Muscle of leg (tissue), 11 donors: ENCODE data around the gene ZNF10. TPM values are rescaled to one million over a fixed set of nuclear protein-coding genes. Genes with fewer than 3 reads are reported as not detected.

ENCODE experiments used
- DNase-seq: peaks from one replicate; pipeline ENCODE4 v3.0.0; 2013
- H3K27ac ChIP-seq: one replicate; pipeline ENCODE4 v1.5.1; 2013; ENCODE audit warnings: mild to moderate bottlenecking, low read length, control low read depth
- H3K27me3 ChIP-seq: one replicate; pipeline ENCODE4 v1.6.1; 2013; ENCODE audit warnings: low read length; ENCODE audit not compliant: control insufficient read depth, insufficient read depth
- H3K36me3 ChIP-seq: one replicate; pipeline ENCODE4 v1.6.1; 2013; ENCODE audit warnings: low read length; ENCODE audit not compliant: control insufficient read depth, insufficient read depth
- H3K4me1 ChIP-seq: one replicate; pipeline ENCODE4 v1.6.1; 2013; ENCODE audit warnings: low read length; ENCODE audit not compliant: control insufficient read depth, insufficient read depth
- H3K4me3 ChIP-seq: one replicate; pipeline ENCODE4 v1.5.1; 2013; ENCODE audit warnings: low read length, control low read depth
- H3K9me3 ChIP-seq: replicated peaks from 2 replicates; pipeline ENCODE4 v1.6.1; 2013; ENCODE audit warnings: low read depth, low read length; ENCODE audit not compliant: control insufficient read depth
- WGBS: methylation state at CpG from one replicate; pipeline ENCODE4 v1.1.5; 2013; ENCODE audit warnings: missing lambda C conversion rate; ENCODE audit not compliant: insufficient coverage; 5-methylcytosine and 5-hydroxymethylcytosine counted together
- polyA plus RNA-seq, 8 donors: library from polyadenylated mRNA; unstranded; fragments of 120-200 nt; gene quantifications; one replicate each; pipeline versions ENCODE4 v1.2.1 to v1.2.3, GENCODE V29; 2013; ENCODE audit warnings: inconsistent platforms in 1 of 8, low replicate concordance in 1 of 8; ENCODE audit not compliant: insufficient read length in 8 of 8, insufficient read depth in 1 of 8
- total RNA-seq: library from RNA; stranded (reverse); fragments of 120-200 nt; gene quantifications from one replicate; pipeline ENCODE4 v1.2.4, GENCODE V29; 2013

ZNF10 gene
- total and polyA plus RNA-seq, 9 donors, result 4.6 to 7.0 (median 5.6) TPM

- no peak overlapping the region for H3K27ac ChIP-seq
- no peaks in the 10 kb centered on the region for H3K4me1 ChIP-seq
- peaks cover 81% of the 10 kb centered on the region for H3K36me3 ChIP-seq
- DNase-seq, result no peak
- no peaks in the 10 kb centered on the region for H3K27me3 ChIP-seq
- H3K4me3 ChIP-seq, result no peak overlapping the region
- H3K9me3 ChIP-seq, result peaks cover 77% of the 10 kb centered on the region
- no CpG with 5 or more reads among the region's 2 CpGs for WGBS
Observed at GRCh38 chr12:133190176-133190575, 59.7 kb downstream of the ZNF10 start.

GRCh38 chr12:133192847-133193246 is 62.4 kb downstream of the ZNF10 start:
- Histone ChIP-seq H3K4me1 (no peaks in the 10 kb centered on the region), H3K4me3 (no peak overlapping the region), H3K27me3 (no peaks in the 10 kb centered on the region), H3K36me3 (peaks cover 73% of the 10 kb centered on the region), H3K9me3 (peaks cover 69% of the 10 kb centered on the region), H3K27ac (no peak overlapping the region)
- DNase-seq, result no peak
- WGBS, result 94% methylated on average over 2 of the region's 5 CpGs

- WGBS, result no CpG with 5 or more reads among the region's 2 CpGs
- peaks cover 60% of the 10 kb centered on the region for H3K9me3 ChIP-seq
- H3K4me1 ChIP-seq, result no peaks in the 10 kb centered on the region
- peaks cover 18% of the 10 kb centered on the region for H3K36me3 ChIP-seq
- H3K27ac ChIP-seq, result no peak overlapping the region
- DNase-seq, result no peak
- H3K27me3 ChIP-seq, result no peaks in the 10 kb centered on the region
- H3K4me3 ChIP-seq, result no peak overlapping the region
Observed at GRCh38 chr12:133201888-133202287, 71.5 kb downstream of the ZNF10 start.

GRCh38 chr12:133202493-133203343 is 72.3 kb downstream of the ZNF10 start:
- no CpG with 5 or more reads among the region's 2 CpGs for WGBS
- no peak for DNase-seq
- H3K36me3 ChIP-seq, result peaks cover 18% of the 10 kb centered on the region
- H3K9me3 ChIP-seq, result peaks cover 64% of the 10 kb centered on the region
- H3K4me1 ChIP-seq, result no peaks in the 10 kb centered on the region
- no peaks in the 10 kb centered on the region for H3K27me3 ChIP-seq
- no peak overlapping the region for H3K27ac ChIP-seq
- no peak overlapping the region for H3K4me3 ChIP-seq

- WGBS, result no CpG with 5 or more reads among the region's 7 CpGs
- H3K9me3 ChIP-seq, result peaks cover 73% of the 10 kb centered on the region
- no peak for DNase-seq
- H3K27me3 ChIP-seq, result no peaks in the 10 kb centered on the region
- H3K4me3 ChIP-seq, result no peak overlapping the region
- H3K36me3 ChIP-seq, result peaks cover 18% of the 10 kb centered on the region
- no peaks in the 10 kb centered on the region for H3K4me1 ChIP-seq
- H3K27ac ChIP-seq, result no peak overlapping the region
Observed at GRCh38 chr12:133203344-133204263, 73.2 kb downstream of the ZNF10 start.

- H3K27ac ChIP-seq, result no peak overlapping the region
- H3K4me1 ChIP-seq, result no peaks in the 10 kb centered on the region
- H3K36me3 ChIP-seq, result peaks cover 18% of the 10 kb centered on the region
- H3K9me3 ChIP-seq, result peaks cover 77% of the 10 kb centered on the region
- no peak overlapping the region for H3K4me3 ChIP-seq
- no CpG with 5 or more reads among the region's 1 CpG for WGBS
- H3K27me3 ChIP-seq, result no peaks in the 10 kb centered on the region
- no peak for DNase-seq
Observed at GRCh38 chr12:133204264-133204603, 73.8 kb downstream of the ZNF10 start.

GRCh38 chr12:133206390-133206789 is 76.0 kb downstream of the ZNF10 start:
- no peak for DNase-seq
- H3K27me3 ChIP-seq, result no peaks in the 10 kb centered on the region
- no peak overlapping the region for H3K4me3 ChIP-seq
- peaks cover 18% of the 10 kb centered on the region for H3K36me3 ChIP-seq
- H3K9me3 ChIP-seq, result peaks cover 85% of the 10 kb centered on the region
- WGBS, result no CpG with 5 or more reads among the region's 2 CpGs
- H3K27ac ChIP-seq, result no peak overlapping the region
- no peaks in the 10 kb centered on the region for H3K4me1 ChIP-seq

Other genes starting within 250 kb of the ZNF10 start
- gene CHFR, start 243.0 kb upstream of the ZNF10 start, total RNA-seq, result 13.3 TPM
- 10 to 100 TPM; 13.9 to 21.5 (median 17.4) TPM for gene CHFR, start 243.0 kb upstream of the ZNF10 start, polyA plus RNA-seq
- 14.9 TPM for gene ZNF605, start 174.3 kb upstream of the ZNF10 start, total RNA-seq
- gene ZNF605, start 174.3 kb upstream of the ZNF10 start, polyA plus RNA-seq, result 10 to 100 TPM in 7 of 8 donors, 1 to 10 TPM in 1; 8.6 to 14.5 (median 10.9) TPM
- gene ZNF26, start 144.3 kb upstream of the ZNF10 start, total RNA-seq, result 8.0 TPM
- 10 to 100 TPM in 1 of 8 donors, 1 to 10 TPM in 7; 6.6 to 10.5 (median 7.7) TPM for gene ZNF26, start 144.3 kb upstream of the ZNF10 start, polyA plus RNA-seq
- gene ZNF84, start 93.1 kb upstream of the ZNF10 start, total RNA-seq, result 40.4 TPM
- gene ZNF84, start 93.1 kb upstream of the ZNF10 start, polyA plus RNA-seq, result 10 to 100 TPM; 21.5 to 30.7 (median 26.6) TPM
- gene ZNF140, start 49.7 kb upstream of the ZNF10 start, total RNA-seq, result 18.8 TPM
- gene ZNF140, start 49.7 kb upstream of the ZNF10 start, polyA plus RNA-seq, result 10 to 100 TPM; 12.7 to 18.2 (median 14.5) TPM
- gene ZNF891, start 353 bp upstream of the ZNF10 start, total RNA-seq, result 1.9 TPM
- gene ZNF891, start 353 bp upstream of the ZNF10 start, polyA plus RNA-seq, result 1 to 10 TPM in 7 of 8 donors, under 1 TPM in 1; 0.93 to 2.8 (median 1.5) TPM
- gene ZNF268, start 50.9 kb downstream of the ZNF10 start, total RNA-seq, result 17.4 TPM
- 10 to 100 TPM in 3 of 8 donors, 1 to 10 TPM in 5; 6.1 to 13.4 (median 9.3) TPM for gene ZNF268, start 50.9 kb downstream of the ZNF10 start, polyA plus RNA-seq
- not detected for gene ANHX, start 105.2 kb downstream of the ZNF10 start, total RNA-seq
- not detected for gene ANHX, start 105.2 kb downstream of the ZNF10 start, polyA plus RNA-seq